ENCODE results near the gene STYX.
"Not testable (repeated sequence)": the region's sequence is repeated elsewhere in the genome, so short reads cannot be mapped to it uniquely, and the experiment has no call there.

Gene STYX

GRCh38 chr14:52748647-52749292, 18.8 kb downstream of the STYX start:
- H3K4me1 Mint-ChIP-seq: no peaks in the 10 kb centered on the region
- H3K36me3 Mint-ChIP-seq (ENCODE audit: low read depth): peaks cover 56% of the 10 kb centered on the region
- peaks cover 2% of the 10 kb centered on the region for H3K27me3 Mint-ChIP-seq (ENCODE audit: low read depth, poor library complexity)
- H3K9me3 Mint-ChIP-seq: no peaks in the 10 kb centered on the region
- DNase-seq: no peak
- peak overlapping the region; percentile 30 for H3K27ac Mint-ChIP-seq
- no peak overlapping the region for H3K4me3 Mint-ChIP-seq
- TF ChIP-seq CTCF (IDR thresholded peaks at IDR 0.05): no peak

- no peak for DNase-seq
- no peaks in the 10 kb centered on the region for H3K9me3 Mint-ChIP-seq
- H3K27me3 Mint-ChIP-seq (ENCODE audit: low read depth, poor library complexity): no peaks in the 10 kb centered on the region
- no peak overlapping the region for H3K4me3 Mint-ChIP-seq
- no peaks in the 10 kb centered on the region for H3K4me1 Mint-ChIP-seq
- TF ChIP-seq CTCF (IDR thresholded peaks at IDR 0.05): no peak
- H3K27ac Mint-ChIP-seq: no peak overlapping the region
- H3K36me3 Mint-ChIP-seq (ENCODE audit: low read depth): peaks cover 34% of the 10 kb centered on the region
Measured at GRCh38 chr14:52755607-52756316, 25.8 kb downstream of the STYX start.

GRCh38 chr14:52759145-52759544, 29.2 kb downstream of the STYX start:
- no peak overlapping the region for H3K4me3 Mint-ChIP-seq
- H3K9me3 Mint-ChIP-seq: no peaks in the 10 kb centered on the region
- no peak for TF ChIP-seq CTCF (IDR thresholded peaks at IDR 0.05)
- H3K36me3 Mint-ChIP-seq (ENCODE audit: low read depth): peaks cover 42% of the 10 kb centered on the region
- no peak overlapping the region for H3K27ac Mint-ChIP-seq
- H3K4me1 Mint-ChIP-seq: no peaks in the 10 kb centered on the region
- DNase-seq: no peak
- no peaks in the 10 kb centered on the region for H3K27me3 Mint-ChIP-seq (ENCODE audit: low read depth, poor library complexity)

GRCh38 chr14:52762923-52763322, 33.0 kb downstream of the STYX start:
- H3K9me3 Mint-ChIP-seq; H3K27me3 Mint-ChIP-seq (ENCODE audit: low read depth, poor library complexity); H3K4me1 Mint-ChIP-seq; H3K4me3 Mint-ChIP-seq; H3K27ac Mint-ChIP-seq; DNase-seq: not testable (repeated sequence)
- H3K36me3 Mint-ChIP-seq (ENCODE audit: low read depth): peaks cover 54% of the 10 kb centered on the region

- TF ChIP-seq CTCF (IDR thresholded peaks at IDR 0.05): no peak
- no peaks in the 10 kb centered on the region for H3K27me3 Mint-ChIP-seq (ENCODE audit: low read depth, poor library complexity)
- no peak overlapping the region for H3K4me3 Mint-ChIP-seq
- no peaks in the 10 kb centered on the region for H3K9me3 Mint-ChIP-seq
- peak overlapping the region; percentile 23 for H3K27ac Mint-ChIP-seq
- no peaks in the 10 kb centered on the region for H3K4me1 Mint-ChIP-seq
- peaks cover 49% of the 10 kb centered on the region for H3K36me3 Mint-ChIP-seq (ENCODE audit: low read depth)
- DNase-seq: no peak
Measured at GRCh38 chr14:52767058-52767833, 37.3 kb downstream of the STYX start.

GRCh38 chr14:52769887-52770286, 39.9 kb downstream of the STYX start:
- TF ChIP-seq CTCF (IDR thresholded peaks at IDR 0.05): no peak
- Mint-ChIP-seq H3K4me3 (no peak overlapping the region), H3K9me3 (no peaks in the 10 kb centered on the region), H3K36me3 (ENCODE audit: low read depth) (peaks cover 37% of the 10 kb centered on the region), H3K27me3 (ENCODE audit: low read depth, poor library complexity) (no peaks in the 10 kb centered on the region), H3K27ac (no peak overlapping the region), H3K4me1 (no peaks in the 10 kb centered on the region)
- no peak for DNase-seq

Measured in nephron progenitor cell (in vitro differentiated cells).